Measurements from ENCODE around the gene PPP3CA. TPM values are rescaled to one million over a fixed set of nuclear protein-coding genes. Genes with fewer than 3 reads are reported as not detected.

The PPP3CA gene
- total and polyA plus RNA-seq, 8 donors = 38.8 to 58.6 (median 54.8) TPM

DNA sequence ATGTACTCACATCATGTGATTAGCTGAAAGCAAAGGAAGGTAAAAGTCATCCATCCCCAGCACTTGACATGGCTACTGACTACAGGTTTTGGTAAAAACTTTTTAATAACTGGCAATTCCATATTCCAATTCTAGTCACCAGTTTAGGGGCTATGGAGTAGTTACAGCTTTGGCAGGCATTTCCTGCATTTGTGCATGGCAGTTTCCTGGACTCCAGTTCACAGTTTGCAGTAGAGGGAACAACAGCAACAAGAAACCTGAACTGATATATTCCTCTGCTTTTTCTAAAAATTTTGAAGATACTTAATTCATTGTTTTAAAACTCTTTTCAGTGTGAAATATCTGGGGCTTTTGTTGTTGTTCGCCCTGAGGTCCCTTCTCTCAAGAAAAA lies 184.3 kb downstream of the PPP3CA start:
- intact Hi-C loops (cut with DNase I) = no loop called here
- Histone ChIP-seq H3K36me3 (no peaks in the 10 kb centered on the region), H3K4me3 (no peak overlapping the region), H3K4me1 (peaks cover 0 to 12% of the 10 kb centered on the region in 2 donors), H3K27ac (no peak overlapping the region), H3K9me3 (no peaks in the 10 kb centered on the region), H3K27me3 (no peaks in the 10 kb centered on the region)
- ATAC-seq (no peak), DNase-seq (no peak)
- TF ChIP-seq, protein P1, sequence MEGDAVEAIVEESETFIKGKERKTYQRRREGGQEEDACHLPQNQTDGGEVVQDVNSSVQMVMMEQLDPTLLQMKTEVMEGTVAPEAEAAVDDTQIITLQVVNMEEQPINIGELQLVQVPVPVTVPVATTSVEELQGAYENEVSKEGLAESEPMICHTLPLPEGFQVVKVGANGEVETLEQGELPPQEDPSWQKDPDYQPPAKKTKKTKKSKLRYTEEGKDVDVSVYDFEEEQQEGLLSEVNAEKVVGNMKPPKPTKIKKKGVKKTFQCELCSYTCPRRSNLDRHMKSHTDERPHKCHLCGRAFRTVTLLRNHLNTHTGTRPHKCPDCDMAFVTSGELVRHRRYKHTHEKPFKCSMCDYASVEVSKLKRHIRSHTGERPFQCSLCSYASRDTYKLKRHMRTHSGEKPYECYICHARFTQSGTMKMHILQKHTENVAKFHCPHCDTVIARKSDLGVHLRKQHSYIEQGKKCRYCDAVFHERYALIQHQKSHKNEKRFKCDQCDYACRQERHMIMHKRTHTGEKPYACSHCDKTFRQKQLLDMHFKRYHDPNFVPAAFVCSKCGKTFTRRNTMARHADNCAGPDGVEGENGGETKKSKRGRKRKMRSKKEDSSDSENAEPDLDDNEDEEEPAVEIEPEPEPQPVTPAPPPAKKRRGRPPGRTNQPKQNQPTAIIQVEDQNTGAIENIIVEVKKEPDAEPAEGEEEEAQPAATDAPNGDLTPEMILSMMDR (IDR thresholded peaks at IDR 0.05) = no peak

DNA sequence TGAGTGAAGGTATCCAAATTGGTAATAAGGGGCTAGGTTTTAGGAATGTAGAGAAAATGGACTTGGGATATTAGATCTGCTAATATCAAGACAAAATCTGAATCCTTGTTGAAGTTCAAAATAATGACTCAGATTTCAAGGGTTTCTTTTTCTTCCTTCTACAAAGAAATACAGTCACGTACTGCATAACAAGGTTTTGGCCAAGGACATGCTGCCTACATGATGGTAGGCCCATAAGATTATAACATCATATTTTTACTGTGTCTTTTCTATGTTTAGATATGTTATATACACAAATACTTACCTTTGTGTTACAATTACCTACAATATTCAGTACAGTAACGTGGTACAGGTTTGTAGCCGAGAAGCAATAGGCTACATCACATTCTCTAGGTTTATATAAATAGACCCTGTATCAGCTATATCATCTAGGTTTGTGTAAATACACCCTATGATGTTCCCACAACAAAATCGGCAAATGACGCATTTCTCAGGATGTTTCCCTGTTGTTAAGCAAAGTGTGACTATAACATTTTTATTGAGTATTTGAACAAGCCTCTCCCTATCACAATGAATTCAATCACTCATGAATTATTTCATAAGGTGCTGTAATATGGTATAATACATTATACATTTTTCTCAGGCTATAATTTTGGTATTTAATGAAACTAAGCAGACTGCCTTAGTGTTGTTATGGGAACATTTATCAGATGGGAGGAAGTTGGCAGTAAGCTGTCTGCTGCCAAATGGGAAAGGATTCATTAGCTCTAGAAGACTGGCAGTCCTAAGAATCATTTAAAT lies 186.3 kb downstream of the PPP3CA start:
- Histone ChIP-seq H3K4me1 (peaks cover 0 to 15% of the 10 kb centered on the region in 2 donors), H3K9me3 (no peaks in the 10 kb centered on the region), H3K36me3 (no peaks in the 10 kb centered on the region), H3K27ac (no peak overlapping the region), H3K27me3 (no peaks in the 10 kb centered on the region), H3K4me3 (no peak overlapping the region)
- no peak for ATAC-seq
- intact Hi-C loops (cut with DNase I) = no loop called here
- DNase-seq = no peak
- TF ChIP-seq, protein P1 (IDR thresholded peaks at IDR 0.05) = no peak

DNA sequence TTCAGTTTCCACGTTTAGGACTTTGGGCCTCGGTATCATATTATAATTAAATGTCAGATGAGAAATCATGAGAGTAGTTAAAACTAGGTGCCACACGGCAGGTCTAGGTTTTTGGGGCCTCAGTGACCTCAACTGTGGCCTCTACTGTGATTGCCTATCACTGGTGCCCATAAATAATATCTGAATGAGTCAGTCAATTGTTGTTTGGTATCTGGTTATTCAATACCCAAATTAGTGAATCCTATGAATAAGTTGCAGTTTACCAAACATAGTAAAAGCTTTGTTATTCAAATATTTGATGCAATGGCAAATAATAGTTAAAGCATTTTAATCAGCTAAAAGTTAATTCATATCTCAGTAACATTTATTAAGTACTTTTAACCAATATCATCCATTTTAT lies 188.8 kb downstream of the PPP3CA start:
- H3K9me3 ChIP-seq = no peaks in the 10 kb centered on the region
- ATAC-seq (no peak), DNase-seq (no peak)
- H3K4me1 ChIP-seq = peaks cover 0 to 11% of the 10 kb centered on the region in 2 donors
- H3K36me3 ChIP-seq = no peaks in the 10 kb centered on the region
- H3K27ac ChIP-seq = no peak overlapping the region
- no peaks in the 10 kb centered on the region for H3K27me3 ChIP-seq
- no peak overlapping the region for H3K4me3 ChIP-seq
- TF ChIP-seq, protein P1 (IDR thresholded peaks at IDR 0.05) = no peak
- intact Hi-C loops (cut with DNase I) = no loop called here

DNA sequence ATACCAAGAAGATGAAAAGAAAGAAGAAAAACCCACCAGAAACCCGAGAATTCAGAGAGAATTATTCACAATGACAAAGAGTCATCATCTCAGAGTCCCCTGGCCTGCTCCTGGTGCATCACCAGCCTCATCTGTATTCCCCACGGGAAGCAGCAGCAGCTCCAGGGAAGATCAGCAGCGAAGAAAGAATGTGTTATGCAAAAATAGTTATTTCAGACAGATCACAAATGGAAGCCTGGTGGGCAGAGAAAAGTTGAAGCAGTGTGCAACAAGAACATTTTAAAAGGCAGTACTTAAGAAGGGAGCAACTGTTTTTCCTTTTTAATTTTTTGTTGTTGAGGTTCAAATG lies 189.2 kb downstream of the PPP3CA start:
- Histone ChIP-seq H3K9me3 (no peaks in the 10 kb centered on the region), H3K27me3 (no peaks in the 10 kb centered on the region), H3K4me1 (peaks cover 0 to 7% of the 10 kb centered on the region in 2 donors), H3K27ac (no peak overlapping the region), H3K4me3 (no peak overlapping the region), H3K36me3 (no peaks in the 10 kb centered on the region)
- intact Hi-C loops (cut with DNase I) = no loop called here
- DNase-seq (no peak), ATAC-seq (no peak)
- TF ChIP-seq, protein P1 (IDR thresholded peaks at IDR 0.05) = no peak

DNA sequence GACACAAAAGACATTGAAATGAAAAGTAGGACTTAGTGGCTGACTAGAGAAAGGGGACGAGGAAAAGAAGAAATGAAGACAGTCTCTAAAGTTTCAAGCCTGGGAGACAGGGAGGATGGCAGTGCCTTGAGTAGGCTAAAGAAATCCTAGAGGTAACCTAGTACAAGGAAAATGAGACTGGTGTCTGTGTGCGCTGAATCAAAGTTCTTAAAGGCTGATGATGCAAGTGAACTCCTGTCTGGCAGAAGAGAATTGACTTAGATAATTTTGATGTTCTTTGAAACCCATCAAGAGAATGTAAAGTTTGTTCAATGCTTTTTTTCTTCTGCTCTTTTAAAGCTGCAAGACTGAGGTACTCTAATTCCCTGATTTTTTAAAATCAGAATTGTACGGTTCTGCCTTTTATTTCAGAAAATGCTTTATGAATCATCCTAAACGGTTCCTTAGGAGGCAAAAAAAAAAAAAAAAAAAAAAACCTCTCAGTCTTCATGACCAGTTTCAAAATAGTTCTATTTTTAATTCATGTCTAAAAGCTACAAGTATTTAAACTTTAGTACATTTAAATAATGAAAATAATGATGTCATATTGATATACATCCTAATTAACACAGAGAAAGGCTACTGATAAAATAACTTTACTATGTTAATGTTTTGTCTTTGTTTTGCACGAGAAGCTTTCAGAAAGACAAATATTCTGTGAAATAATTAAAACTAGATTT lies 189.8 kb downstream of the PPP3CA start:
- no peak for ATAC-seq
- Histone ChIP-seq H3K27ac (no peak overlapping the region), H3K4me1 (peaks cover 0 to 7% of the 10 kb centered on the region in 2 donors), H3K36me3 (no peaks in the 10 kb centered on the region), H3K9me3 (no peaks in the 10 kb centered on the region), H3K4me3 (no peak overlapping the region), H3K27me3 (no peaks in the 10 kb centered on the region)
- intact Hi-C loops (cut with DNase I) = no loop called here
- DNase-seq = no peak
- TF ChIP-seq, protein P1 (IDR thresholded peaks at IDR 0.05) = no peak
